RPMI8226 (cell line): ENCODE data around the gene EEF2K.
A peak's percentile ranks its signal among the peaks of the same experiment; 100 is the strongest.
"Not testable (repeated sequence)": the region's sequence is repeated elsewhere in the genome, so short reads cannot be mapped to it uniquely, and the experiment has no call there.

Experiments used
- DNase-seq: peaks from one replicate; pipeline ENCODE4 v3.0.0-alpha.2; 2015

The EEF2K gene

DNA sequence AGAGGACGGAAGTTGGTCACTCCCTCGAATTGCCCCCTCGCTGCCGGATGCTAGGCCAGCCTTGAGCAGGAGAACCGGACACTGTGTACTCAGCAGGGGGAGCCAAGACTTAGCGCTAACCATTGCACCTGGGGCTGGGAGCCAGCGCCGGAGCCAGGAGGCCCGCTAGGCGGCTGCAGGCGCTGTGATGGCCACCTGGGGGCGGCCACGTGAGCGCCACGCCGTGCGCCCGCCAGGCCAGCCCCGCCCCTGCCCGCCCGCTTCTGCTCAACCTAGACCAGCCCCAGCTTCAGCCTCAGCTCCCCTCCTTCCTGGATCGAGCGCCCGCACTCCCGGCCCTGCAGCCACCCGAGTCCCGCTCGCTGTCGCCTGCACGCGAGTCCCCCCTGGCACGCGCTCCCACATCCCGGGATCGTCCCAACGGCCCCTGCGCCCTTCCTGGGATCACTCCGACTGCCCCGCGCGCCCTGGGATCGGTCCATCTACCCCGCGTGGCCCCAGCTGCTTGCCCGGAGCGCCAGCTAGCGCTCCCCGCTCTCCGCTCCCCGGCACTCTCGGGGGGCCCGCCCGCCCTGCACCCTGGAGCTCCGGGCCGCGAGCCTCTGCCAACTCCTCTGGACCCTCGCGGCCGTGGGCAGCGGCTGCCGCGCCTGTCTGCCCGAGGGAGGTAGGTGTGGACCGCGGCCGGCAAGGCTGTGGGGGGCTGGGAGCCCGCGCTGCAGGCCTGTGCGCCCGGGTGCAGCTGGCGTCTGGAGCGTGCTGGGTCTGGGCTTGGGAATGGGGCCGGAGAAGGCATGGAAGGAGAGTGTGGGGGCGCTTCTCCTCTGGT is at the start of gene EEF2K:
Gene EEF2K, plus strand, starts transcription at position 266 of the 829 bp plus-strand sequence. CDS start 19,452 bp downstream, outside the sequence.
- peak; percentile 98 for DNase-seq

DNA sequence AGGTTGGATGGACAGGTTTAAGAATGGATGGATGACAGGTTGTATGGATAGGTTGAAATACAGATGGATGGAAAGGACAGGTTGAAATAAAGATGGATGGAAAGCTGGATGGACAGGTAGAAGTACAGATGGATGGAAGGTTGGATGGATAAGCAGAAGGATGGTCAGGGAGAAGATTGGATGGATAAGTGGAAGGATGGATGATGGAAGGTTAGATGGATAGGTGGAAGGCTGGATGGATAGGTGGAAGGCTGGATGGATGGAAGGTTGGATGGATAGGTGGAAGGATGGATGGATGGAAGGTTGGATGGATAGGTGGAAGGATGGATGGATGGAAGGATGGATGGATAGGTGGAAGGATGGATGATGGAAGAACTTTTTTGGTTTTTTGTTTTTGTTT is 44.7 kb upstream of the EEF2K start:
- no peak for DNase-seq

DNA sequence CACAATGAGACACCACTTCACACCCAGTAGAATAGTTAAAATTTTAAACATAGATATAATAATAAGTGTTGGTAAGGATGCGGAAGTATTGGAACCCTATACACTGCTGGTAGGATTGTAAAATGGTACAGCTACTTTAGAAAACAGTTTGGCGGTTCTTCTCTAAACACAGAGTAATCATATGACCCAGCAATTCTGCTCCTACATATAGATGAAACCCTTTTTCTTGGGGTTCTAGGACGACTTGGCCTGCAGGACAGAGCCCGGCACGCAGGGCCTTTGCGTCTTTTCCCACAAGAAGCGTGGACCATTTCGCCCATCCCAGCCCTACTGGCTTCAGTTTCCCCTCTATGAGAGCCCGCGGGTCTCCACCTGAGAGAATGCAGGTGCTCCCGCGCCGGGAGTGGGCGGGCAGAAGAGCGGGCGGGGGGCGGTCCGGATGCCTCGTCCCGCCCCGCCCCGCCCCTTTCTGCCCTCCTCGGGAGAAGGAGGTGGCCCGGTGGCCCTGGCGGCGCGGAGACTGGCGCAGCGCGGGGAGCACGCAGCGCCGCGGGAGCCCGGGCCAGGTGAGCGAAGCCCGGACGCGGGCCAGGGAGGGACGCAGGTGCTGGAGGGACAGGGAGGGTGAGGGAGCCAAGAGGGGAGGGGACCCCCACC is 44.0 kb upstream of the EEF2K start, which contains the start of gene SDR42E2:
Gene SDR42E2, plus strand, starts transcription at position 508 of the 657 bp plus-strand sequence. CDS start 3,077 bp downstream, outside the sequence.
- peak; percentile 91 for DNase-seq

DNA sequence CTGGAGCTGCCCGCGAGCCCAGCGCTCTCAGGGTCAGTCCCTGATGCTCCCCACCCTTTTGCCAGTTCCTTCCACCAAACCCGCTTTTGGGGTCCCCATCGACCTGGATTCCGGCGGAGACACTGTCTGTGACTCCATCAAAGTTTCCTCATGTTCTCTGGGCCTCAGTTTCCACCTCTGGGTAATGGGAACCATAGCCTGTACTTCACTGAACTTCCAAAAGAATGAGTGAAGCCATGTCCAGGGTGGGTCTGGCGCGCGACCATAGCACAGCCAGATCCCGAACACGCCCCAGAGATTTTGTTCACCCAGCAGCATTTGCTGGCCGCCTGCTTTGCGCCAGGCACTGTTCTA is 43.4 kb upstream of the EEF2K start:
- DNase-seq: no peak

DNA sequence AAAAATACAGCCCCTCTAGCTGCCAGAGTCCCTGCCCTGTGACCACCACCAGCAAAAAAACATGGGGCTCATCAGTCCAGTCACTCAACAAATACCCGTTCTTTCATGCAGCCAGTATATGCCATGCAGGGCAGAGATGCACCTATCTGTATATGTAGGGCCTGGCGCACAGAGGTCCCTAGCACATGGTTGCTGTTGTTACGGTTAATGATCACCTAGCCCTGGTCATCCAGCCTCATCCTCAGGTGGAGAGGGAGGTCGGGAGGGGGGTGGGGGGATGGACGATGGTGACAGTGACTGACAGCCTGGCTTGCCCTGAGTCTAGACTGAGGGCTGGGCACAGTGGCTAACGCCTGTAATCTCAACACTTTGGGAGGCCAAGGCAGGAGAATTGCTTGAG is 42.3 kb upstream of the EEF2K start:
- DNase-seq: no peak

DNA sequence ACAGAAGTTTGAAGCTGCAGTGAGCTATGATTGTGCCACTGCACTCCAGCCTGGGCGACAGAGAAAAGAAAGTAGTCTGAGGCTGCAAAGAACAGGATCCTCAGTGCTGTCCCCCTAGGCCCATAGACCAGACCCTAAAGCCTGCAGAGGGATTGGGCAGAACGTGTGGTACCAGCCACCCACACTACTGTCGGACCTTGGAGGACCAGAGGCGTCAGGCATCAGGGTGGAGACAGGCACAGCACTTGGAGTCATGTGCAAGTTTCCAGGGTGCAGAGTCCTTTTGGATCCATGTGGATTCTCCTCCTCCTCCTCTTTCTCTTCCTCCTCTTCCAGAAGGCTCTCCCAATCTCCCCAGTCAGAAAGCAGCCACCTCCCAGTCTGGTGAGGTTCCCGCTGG is 41.6 kb upstream of the EEF2K start:
- DNase-seq: no peak

DNA sequence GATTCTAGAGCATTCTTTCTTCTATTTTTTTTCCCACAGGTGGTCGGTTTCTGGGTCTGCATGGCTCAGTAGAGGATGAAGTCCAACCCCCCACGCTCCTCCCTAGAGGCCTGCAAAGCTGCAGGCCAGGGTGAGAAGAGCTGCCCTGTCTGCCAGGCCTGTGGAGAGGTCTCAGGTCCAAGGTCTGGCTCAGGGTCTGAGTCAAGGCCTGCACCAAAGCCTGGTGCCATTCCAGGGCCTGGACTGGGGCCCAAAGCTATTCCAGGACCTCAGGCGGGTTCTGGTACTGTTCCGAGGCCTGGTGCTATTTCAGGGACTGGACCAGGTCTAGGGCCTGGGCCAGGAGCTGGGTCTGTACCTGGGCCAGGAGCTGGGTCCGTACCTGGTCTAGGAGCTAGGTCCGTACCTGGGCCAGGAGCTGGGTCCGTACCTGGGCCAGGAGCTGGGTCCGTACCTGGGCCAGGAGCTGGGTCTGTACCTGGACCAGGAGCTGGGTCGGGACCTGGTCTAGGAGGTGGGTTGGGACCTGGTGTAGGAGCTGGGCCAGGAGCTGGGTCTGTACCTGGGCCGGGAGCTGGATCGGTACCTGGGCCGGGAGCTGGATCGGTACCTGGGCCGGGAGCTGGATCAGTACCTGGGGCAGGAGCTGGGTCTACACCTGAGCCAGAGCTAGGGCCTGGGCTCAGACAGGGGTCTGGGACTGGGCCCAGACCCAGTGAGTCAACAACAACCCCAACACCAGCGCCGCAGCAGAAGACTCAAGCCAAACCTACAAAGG is 40.4 kb upstream of the EEF2K start:
- DNase-seq: no peak

DNA sequence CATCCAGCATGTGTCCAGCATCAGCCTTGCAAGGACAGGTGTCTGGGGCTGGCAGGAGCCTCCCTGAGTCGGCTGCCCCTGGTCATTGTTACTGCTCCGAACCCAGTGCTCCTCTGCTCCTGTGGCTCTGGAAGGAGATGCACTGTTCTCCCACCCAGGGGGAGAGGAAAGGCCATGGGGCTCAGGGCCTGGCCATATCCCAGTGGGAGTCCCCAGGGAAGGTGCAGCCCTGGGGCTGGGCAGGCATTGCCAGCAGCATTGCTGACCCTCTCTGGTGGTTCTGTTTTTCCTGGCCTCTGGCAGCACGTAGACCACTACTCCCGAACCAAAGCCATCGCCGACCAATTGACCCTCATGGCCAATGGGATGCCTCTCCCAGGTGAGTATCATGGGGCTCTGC is 34.1 kb upstream of the EEF2K start:
- no peak for DNase-seq

DNA sequence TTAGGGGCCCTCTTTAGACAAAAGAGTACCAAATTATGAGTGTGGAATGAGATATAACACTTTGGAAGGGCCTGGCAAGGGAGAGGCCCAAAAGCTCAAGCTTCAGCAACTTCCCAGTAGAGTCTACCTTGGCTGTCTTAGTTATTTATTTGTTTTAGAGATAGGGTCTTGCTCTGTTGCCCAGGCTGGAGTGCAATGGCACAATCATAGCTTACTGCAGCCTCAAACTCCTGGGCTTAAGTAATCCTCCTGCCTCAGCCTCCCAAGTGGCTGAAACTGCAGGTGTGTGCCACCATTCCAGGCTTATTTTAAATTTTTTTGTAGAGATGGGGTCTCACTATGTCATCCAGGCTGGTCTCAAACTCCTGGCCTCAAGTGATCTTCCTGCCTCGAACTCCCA is 33.4 kb upstream of the EEF2K start:
- not testable (repeated sequence) for DNase-seq

DNA sequence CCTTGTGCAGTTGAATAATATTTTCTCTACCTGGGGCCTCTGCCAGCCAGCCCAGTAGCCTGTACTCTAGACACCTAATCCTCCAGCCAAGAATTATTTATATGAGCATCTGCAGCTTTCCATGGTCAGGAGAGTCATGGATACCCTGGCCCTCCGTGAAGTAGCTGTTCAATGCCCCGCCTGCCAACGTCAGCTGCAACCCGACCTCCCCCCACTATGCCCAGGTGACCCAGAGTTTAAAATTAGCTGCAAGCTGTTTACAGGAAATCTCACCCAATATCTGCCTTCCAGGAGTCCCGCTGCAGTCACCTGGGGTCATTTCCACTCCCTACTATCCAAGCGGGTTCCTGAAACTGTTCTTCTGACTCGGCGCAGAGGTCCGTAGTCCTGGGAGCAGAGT is 31.4 kb upstream of the EEF2K start:
- peak; percentile 75 for DNase-seq

DNA sequence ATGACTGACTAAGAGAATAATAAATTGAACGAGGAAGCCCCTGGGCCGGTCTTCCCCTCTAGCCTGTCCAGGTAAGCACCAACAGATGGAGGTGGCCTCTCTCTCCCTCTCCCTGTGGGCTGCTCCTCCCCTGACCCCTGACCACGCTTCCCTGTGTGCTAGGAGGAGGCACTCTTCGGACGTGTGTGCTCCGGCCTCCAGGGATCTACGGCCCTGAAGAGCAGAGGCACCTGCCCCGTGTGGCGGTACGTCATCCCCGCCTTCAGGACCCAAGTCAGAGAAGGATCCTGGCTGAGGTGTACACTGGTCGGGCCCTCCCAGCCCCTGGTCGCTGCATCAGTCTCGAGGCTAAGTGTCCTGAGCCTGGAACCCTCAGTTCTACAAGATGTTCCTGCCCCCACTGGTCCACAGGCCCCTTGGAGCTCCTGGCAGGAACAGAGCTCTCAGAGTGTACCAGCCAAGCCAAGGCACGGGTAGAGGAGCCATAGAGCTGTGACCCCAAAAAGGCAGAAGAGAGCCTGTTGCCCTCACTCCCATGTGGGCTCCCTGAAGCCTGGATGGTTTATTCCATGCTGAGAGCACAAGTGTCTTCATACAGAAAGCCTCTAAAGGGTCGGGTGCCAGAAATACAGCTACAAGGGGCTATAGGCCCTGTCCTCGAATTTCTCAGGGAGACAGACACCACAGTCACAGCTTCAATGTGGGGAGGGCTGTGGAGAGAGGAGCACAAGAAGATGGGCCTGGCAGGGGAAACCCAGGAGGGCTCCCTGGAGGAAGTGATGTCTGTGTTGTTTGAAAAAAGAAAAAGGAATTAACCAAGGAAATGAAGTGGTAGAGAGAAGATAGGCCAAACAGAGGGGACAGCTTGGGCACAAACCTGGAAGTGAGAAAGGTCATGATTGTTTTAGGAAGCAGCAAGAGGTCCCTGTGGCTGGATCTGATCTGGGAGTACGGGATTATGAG is 27.8 kb upstream of the EEF2K start:
- no peak for DNase-seq

DNA sequence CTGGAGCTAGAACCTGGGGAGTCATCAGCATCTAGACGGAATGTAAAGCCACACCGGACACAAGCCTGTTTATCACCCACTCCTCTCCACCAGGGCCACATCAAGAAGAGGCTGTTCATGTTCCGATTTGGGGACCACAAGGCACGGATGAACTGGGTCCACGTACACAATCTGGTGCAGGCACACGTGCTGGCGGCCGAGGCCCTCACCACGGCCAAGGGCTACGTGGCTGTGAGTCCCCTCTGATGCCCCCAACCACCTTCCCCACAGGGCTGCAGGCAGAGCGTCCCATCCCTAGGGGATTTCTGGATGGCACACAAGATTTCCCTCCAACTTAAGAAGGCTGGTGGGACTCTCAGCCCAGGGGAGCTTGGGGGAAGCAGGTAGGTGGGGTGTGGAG is 24.7 kb upstream of the EEF2K start:
- no peak for DNase-seq

DNA sequence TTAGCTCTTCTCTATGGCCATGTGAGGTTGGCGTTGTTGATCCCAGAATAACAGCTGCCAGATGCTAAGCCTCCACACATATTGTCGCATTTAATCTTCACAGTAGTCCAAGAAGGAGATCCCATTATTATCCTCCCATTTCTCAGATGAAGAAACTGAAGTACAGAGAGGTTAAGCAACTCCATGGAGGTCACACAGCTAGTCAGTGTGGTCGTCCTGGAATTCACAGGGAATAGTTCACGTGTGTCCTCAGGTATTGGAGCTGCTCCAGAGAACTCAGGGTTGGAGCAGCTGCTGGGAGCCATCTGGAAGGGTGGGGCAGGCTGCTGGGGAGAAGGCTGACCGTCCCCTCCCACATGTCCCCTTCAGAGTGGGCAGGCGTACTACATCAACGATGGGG is 24.2 kb upstream of the EEF2K start:
- DNase-seq: no peak

DNA sequence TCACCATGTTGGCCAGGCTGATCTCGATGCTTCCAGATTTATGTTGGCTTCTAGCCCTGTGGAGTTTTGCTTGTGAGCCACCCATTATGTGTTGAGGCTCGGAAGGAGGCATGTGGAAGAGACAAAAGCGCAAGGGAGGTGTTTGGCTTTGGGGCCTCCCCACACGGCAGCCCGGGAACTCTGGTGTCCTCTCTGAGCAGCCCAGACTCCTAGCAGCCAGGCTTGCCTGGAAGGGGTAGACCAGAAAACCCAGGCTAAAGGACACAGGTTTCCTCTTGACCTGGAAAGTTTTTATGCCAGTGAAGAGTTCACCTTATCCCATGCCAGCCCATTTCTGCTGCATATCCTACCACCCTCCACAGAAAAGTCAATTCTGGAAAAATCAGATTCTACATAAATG is 22.7 kb upstream of the EEF2K start:
- DNase-seq: no peak

DNA sequence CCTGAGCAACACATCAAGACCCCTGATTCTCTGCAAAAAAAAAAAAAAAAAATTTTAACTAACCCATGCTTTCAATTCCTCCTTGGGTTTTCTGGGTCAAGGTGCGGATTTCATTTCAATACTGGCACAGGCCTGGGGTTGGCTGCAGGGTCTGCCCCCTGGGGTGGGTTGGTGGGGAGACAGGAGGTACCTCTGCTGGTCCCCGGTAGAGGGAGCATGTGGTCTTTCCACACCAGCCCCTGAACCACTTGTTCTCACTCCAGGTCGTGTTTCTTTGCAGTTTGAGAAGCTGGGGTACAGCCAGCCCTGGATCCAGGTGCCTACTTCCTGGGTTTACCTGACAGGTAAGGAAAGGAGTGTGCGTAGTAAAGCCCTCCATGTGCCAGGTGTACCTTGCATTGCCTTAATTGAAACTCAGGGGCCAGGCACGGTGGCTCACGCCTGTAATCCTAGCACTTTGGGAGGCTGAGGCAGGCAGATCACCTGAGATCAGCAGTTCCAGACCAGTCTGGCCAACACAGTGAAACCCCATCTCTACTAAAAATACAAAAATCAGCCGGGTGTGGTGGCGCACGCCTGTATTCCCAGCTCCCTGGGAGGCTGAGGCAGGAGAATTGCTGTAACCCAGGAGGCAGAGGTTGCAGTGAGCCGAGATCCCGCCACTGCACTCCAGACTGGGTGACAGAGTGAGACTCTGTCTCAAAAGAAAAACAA is 22.0 kb upstream of the EEF2K start:
- peak; percentile 64 for DNase-seq

DNA sequence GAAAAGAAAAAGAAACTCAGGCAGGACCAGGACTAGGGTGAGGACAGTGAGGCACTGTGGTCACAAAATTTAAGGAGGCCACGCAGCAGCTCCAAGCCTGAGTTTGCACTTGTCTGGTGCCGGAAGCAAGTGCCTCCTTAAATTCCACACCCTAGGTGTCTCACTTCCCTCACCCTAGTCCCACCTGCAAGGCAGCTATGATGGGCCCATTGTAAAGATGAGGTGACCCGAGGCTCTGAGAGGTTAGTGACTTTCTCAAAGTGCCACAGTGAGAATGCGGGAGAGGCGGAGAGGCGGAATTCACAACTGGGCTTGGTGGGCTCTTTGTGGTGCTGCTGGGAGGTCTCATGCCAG is 21.5 kb upstream of the EEF2K start:
- DNase-seq: peak; percentile 88

DNA sequence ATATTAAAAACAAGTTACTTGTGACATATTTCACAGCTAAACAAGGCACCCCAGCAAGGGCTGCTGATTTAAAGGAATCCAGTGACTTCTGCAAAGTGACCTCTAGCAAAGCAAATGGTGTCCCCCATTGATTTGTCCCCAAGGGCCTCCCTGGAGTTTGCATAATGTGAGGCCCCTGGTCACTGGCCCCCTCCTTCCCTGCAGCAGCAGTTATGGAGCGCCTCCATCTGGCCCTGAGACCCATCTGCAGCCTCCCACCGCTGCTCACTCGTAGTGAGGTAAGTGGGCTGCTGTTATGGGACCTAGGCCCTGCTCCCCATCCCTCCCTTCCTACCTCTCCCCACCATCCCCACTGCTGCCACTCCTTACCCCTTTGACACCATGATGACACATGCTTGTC is 19.6 kb upstream of the EEF2K start:
- no peak for DNase-seq

DNA sequence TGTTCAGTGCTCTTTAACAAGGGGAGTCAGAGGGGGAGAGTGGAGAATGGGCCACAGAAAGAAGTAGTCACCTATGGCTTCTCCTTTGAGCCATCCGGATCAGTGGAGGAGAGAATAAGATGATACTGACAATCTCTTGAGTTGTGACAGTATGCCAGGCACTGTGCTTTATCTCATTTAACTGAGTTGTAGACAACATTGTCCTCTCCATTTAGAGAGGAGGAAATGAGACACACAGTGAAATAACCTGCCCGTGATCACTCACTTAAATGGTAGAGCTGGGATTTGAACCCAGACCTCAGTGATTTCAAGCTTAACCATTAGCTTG is 17.8 kb upstream of the EEF2K start:
- DNase-seq: no peak

DNA sequence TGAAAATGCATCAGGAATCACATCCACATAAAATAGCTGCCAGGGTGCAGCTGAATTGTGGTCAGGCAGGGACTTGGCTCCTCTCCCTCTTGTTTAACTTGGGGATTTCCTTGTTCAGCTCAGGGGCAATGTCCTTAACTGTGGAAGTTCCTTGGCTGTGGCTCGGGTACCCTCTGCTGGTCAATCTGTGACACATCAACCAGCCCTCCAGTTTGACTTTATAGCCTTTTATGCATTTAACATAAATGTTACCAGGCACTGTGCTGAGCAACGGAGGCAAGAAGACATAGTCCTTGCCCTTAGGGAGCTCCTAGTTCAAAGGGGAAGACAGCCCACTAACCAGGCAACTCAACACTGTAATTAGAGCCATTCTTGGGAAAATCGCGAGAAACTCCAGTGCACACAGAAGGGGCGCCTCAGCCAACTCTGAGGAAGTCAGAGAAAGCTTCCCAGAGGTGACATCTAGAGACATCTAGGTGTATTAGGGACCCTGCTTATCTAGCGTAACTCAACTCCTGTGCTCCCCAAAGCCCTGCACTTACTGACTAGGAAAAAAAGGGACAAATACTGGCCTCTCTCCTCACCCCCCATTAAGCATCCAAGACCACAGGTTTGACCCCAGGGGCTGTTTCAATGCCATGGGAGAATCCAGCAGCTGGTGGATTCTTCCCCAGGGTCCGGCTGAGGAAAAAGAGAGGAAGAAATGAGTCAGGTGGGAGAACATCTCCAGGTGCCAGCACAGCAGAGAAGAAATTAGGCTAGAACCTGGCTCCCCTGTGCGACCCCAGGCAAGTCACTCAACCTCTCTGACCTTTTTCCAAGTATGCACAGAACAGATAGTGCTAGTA is 17.3 kb upstream of the EEF2K start:
- DNase-seq: peak; percentile 88

DNA sequence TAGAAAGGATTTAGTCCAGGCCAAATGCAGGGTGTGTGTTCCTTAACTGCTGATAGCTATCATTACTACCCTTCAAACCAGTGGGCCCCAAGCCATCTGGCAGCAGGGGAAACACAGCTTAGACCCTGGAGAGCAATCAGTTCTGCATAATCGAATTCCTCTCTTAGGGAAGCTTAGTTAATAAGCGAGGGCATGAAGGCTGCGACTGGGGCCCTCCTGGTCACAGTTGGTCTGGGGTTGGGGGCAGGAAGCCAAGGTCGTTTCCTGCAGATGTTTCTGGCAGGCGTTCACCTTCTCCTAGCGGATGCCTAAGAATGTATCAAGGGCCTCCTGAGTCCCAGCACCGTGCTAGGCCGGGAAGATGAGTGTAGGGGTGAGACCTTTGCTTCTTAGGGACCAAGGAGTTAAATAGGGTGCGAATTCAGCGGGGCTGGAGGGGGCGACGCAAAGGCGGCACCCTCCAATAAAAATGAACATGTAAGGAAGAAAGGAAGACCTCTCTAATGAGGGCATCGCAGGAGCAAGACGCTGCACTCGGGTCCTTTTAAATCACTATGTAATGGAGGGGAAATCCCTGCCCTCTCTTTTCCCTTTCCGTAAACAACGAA is 16.5 kb upstream of the EEF2K start:
- peak; percentile 79 for DNase-seq
